Activated CD4-positive, alpha-beta T cell treated with anti-CD3 and anti-CD28 coated beads, Interleukin-2, amount 10 ng/mL, durations not matched to agents 7 days and 5 days (primary cell): ENCODE measurements around the gene CD160. TPM values are rescaled to one million over a fixed set of nuclear protein-coding genes. Genes with fewer than 3 reads are reported as not detected.

Experiments
- CTCF ChIA-PET: fragments of 350-600 bp; sonication (Branson Sonifier 250); formaldehyde crosslinking; loops from one replicate; lab custom pipeline; 2021; ENCODE audit warnings: antibody characterized with exemption; lab: Charles Lee
- POLR2A ChIA-PET: fragments of 350-600 bp; sonication (Branson Sonifier 250); formaldehyde crosslinking; loops from one replicate; lab custom pipeline; 2021; ENCODE audit warnings: antibody characterized with exemption; lab: Charles Lee
- DNase-seq: peaks from one replicate; pipeline ENCODE4 v3.0.0-alpha.2; 2020
- H3K27ac Mint-ChIP-seq: one replicate; pipeline ENCODE4 v1.8.0; 2021; ENCODE audit warnings: mild to moderate bottlenecking, moderate library complexity, mixed read lengths
- H3K27me3 Mint-ChIP-seq: one replicate; pipeline ENCODE4 v1.8.0; 2021; ENCODE audit warnings: mixed read lengths
- H3K36me3 Mint-ChIP-seq: one replicate; pipeline ENCODE4 v1.8.0; 2021; ENCODE audit warnings: low read depth, mixed read lengths
- H3K4me1 Mint-ChIP-seq: one replicate; pipeline ENCODE4 v1.8.0; 2021; ENCODE audit warnings: mixed read lengths
- H3K4me3 Mint-ChIP-seq: one replicate; pipeline ENCODE4 v1.8.0; 2021; ENCODE audit warnings: mild to moderate bottlenecking, moderate library complexity, mixed read lengths
- H3K9me3 Mint-ChIP-seq: one replicate; pipeline ENCODE4 v1.8.0; 2021; ENCODE audit warnings: mixed read lengths
- total RNA-seq, 2 experiments: library from RNA; stranded (reverse); gene quantifications; one replicate each; pipeline ENCODE4 v1.2.3, GENCODE V29; 2021

CD160 gene
- total RNA-seq, 2 experiments from 2014 or later: not detected

- no peak for DNase-seq
- CTCF ChIA-PET: no interaction called here
- Mint-ChIP-seq H3K9me3 (no peaks in the 10 kb centered on the region), H3K27me3 (peaks cover 16% of the 10 kb centered on the region), H3K4me1 (peaks cover 5% of the 10 kb centered on the region), H3K36me3 (peaks cover 2% of the 10 kb centered on the region), H3K27ac (no peak overlapping the region), H3K4me3 (no peak overlapping the region)
- POLR2A ChIA-PET: interaction anchor here (0.6 kb wide), 1 partner anchor 19 kb away, joined by 4 read pairs; no protein-coding TSS in a partner anchor
Observed at GRCh38 chr1:145696630-145696960, 22.7 kb upstream of the CD160 start.

- Mint-ChIP-seq H3K4me1 (no peaks in the 10 kb centered on the region), H3K27ac (no peak overlapping the region), H3K9me3 (no peaks in the 10 kb centered on the region), H3K36me3 (no peaks in the 10 kb centered on the region), H3K4me3 (no peak overlapping the region), H3K27me3 (peaks cover 31% of the 10 kb centered on the region)
- ChIA-PET POLR2A (no interaction called here), CTCF (no interaction called here)
- DNase-seq: no peak
Observed at GRCh38 chr1:145701306-145701862, 17.9 kb upstream of the CD160 start.

GRCh38 chr1:145702052-145702451, 17.2 kb upstream of the CD160 start:
- no peaks in the 10 kb centered on the region for H3K4me1 Mint-ChIP-seq

GRCh38 chr1:145702826-145703225, 16.5 kb upstream of the CD160 start:
- ChIA-PET POLR2A (no interaction called here), CTCF (interaction anchor here (1.0 to 2.3 kb wide), 2 partner anchors 11 to 17 kb away, joined by 4 to 7 read pairs; partner anchors contain the start of gene CD160)
- DNase-seq: no peak
- no peaks in the 10 kb centered on the region for H3K36me3 Mint-ChIP-seq
- no peak overlapping the region for H3K27ac Mint-ChIP-seq
- peaks cover 30% of the 10 kb centered on the region for H3K27me3 Mint-ChIP-seq
- no peaks in the 10 kb centered on the region for H3K9me3 Mint-ChIP-seq
- no peak overlapping the region for H3K4me3 Mint-ChIP-seq
- no peaks in the 10 kb centered on the region for H3K4me1 Mint-ChIP-seq

More at GRCh38 chr1:145702052-145702451, 17.2 kb upstream of the CD160 start:
- peaks cover 31% of the 10 kb centered on the region for H3K27me3 Mint-ChIP-seq
- CTCF ChIA-PET: interaction anchor here (1.0 to 2.3 kb wide), 2 partner anchors 11 to 18 kb away, joined by 4 to 7 read pairs; partner anchors contain the start of gene CD160
- DNase-seq: no peak
- H3K36me3 Mint-ChIP-seq: no peaks in the 10 kb centered on the region
- POLR2A ChIA-PET: no interaction called here
- no peak overlapping the region for H3K27ac Mint-ChIP-seq
- H3K4me3 Mint-ChIP-seq: no peak overlapping the region
- no peaks in the 10 kb centered on the region for H3K9me3 Mint-ChIP-seq

GRCh38 chr1:145705622-145706021, 13.7 kb upstream of the CD160 start:
- DNase-seq: no peak
- H3K27ac Mint-ChIP-seq: no peak overlapping the region

DNA sequence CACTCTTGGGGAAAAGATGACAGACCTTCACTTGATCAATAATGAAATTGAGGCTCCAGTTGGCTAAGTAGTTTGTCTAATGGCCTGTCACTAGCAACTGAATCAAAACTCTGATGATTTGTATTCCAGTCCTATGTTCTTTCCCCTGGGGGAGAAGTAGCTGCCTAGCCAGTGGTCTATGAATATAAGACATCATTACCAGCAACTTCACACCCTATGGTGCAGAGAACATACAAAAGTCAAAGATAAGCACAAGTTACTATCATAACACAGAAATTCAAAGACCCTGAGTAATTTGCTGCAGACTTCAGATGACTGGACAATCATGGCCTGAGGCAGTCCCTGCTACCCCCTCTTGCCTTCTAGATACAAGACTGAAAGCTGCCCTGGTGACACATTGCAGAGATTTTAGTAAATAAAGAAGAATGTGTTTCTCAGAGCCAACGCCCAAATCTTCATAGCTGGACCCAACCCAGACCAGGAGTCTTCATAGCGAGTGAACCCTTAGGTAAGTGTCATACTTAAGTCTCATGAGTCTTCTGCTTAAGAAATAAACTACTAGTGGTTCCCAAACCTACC, 13.1 kb upstream of the CD160 start:
- no peak overlapping the region for H3K27ac Mint-ChIP-seq
- no peaks in the 10 kb centered on the region for H3K4me1 Mint-ChIP-seq
- DNase-seq: no peak
- POLR2A ChIA-PET: no interaction called here
- no peaks in the 10 kb centered on the region for H3K9me3 Mint-ChIP-seq
- H3K4me3 Mint-ChIP-seq: no peak overlapping the region
- CTCF ChIA-PET: no interaction called here
- no peaks in the 10 kb centered on the region for H3K36me3 Mint-ChIP-seq
- H3K27me3 Mint-ChIP-seq: peaks cover 23% of the 10 kb centered on the region

More at GRCh38 chr1:145705622-145706021, 13.7 kb upstream of the CD160 start:
- ChIA-PET CTCF (interaction anchor here (1.2 kb wide), 1 partner anchor 11 kb away, joined by 3 read pairs; no protein-coding TSS in a partner anchor), POLR2A (no interaction called here)
- no peaks in the 10 kb centered on the region for H3K36me3 Mint-ChIP-seq
- no peak overlapping the region for H3K4me3 Mint-ChIP-seq
- H3K27me3 Mint-ChIP-seq: peaks cover 23% of the 10 kb centered on the region
- H3K9me3 Mint-ChIP-seq: no peaks in the 10 kb centered on the region
- no peaks in the 10 kb centered on the region for H3K4me1 Mint-ChIP-seq

DNA sequence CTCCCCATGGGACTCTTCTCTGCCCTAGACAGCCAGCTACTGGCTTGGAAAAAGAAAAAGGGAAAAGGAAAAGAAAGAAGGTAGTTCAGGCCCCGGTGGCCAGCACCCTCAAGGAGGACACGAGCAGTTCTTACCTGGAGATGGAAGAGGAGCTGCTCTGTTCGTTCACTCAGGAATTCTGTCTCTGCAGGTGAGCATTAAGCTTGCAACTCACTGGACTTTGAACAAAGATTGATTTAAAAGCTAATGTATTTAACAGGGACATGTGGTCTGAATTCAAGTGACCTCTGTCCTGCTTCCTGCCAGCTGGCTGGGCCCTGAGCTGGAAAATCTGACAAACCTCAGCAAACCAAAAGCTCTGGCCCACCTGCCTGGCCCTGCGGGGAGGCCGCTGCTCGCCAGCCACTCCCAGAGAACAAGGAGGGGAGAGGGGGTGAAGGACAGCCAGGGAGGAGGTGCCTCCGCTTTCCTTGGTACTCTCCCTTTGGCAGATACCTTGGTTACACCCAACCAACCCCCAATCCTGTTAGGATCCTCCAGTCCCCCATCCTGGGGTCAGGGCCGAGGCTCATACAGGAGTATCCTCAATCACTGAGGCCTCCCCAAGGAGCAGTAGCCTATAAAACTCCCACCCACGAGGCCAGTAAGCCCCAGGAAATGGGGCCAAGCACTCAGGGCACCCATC, 12.0 kb upstream of the CD160 start, which contains the start of gene PDZK1:
Gene PDZK1, minus strand, starts transcription at position 186 of the 685 bp plus-strand sequence. CDS start 19,347 bp downstream, outside the sequence.
- Mint-ChIP-seq H3K4me1 (no peaks in the 10 kb centered on the region), H3K36me3 (no peaks in the 10 kb centered on the region), H3K4me3 (no peak within 1 kb of the TSS), H3K9me3 (no peaks in the 10 kb centered on the region), H3K27me3 (peaks cover 19% of the 10 kb centered on the region), H3K27ac (no peak within 1 kb of the TSS)
- no peak for DNase-seq
- CTCF ChIA-PET: no interaction called here
- POLR2A ChIA-PET: no interaction called here

GRCh38 chr1:145708063-145708462, 11.2 kb upstream of the CD160 start:
- H3K27ac Mint-ChIP-seq: no peak overlapping the region
- no peaks in the 10 kb centered on the region for H3K9me3 Mint-ChIP-seq
- DNase-seq: no peak
- H3K36me3 Mint-ChIP-seq: no peaks in the 10 kb centered on the region
- POLR2A ChIA-PET: no interaction called here
- H3K27me3 Mint-ChIP-seq: peaks cover 19% of the 10 kb centered on the region
- H3K4me1 Mint-ChIP-seq: no peaks in the 10 kb centered on the region
- CTCF ChIA-PET: no interaction called here
- H3K4me3 Mint-ChIP-seq: no peak overlapping the region

- Mint-ChIP-seq H3K27me3 (peaks cover 7% of the 10 kb centered on the region), H3K9me3 (no peaks in the 10 kb centered on the region), H3K36me3 (no peaks in the 10 kb centered on the region), H3K4me1 (no peaks in the 10 kb centered on the region), H3K27ac (no peak overlapping the region), H3K4me3 (no peak overlapping the region)
- ChIA-PET POLR2A (no interaction called here), CTCF (interaction anchor here (1.4 kb wide), 1 partner anchor 11 kb away, joined by 3 read pairs; no protein-coding TSS in a partner anchor)
- DNase-seq: no peak
Observed at GRCh38 chr1:145710291-145711027, 8.8 kb upstream of the CD160 start.

DNA sequence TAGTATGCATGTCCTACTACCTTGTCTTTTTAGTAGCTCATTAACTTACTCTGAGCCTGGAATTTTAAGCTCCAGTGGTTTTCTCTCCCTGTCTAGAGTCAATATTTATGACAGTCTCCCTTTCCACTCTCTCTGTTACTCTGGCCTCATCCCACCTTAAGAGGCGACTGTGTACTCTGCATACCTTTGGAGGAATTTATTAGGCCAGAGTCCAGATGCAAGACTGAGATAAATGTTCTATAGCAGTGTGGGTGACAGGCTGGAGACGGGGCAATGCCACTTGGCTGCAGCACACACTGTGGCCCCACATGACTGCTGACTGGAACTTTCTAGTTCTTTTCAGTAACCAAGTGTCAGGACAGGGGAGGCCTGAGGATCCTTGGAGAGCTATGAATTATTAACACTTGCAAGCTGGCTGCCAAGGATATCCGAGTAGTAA, 8.1 kb upstream of the CD160 start:
- Mint-ChIP-seq H3K27me3 (peaks cover 4% of the 10 kb centered on the region), H3K27ac (no peak overlapping the region), H3K4me3 (no peak overlapping the region), H3K36me3 (no peaks in the 10 kb centered on the region), H3K4me1 (no peaks in the 10 kb centered on the region), H3K9me3 (no peaks in the 10 kb centered on the region)
- no peak for DNase-seq
- CTCF ChIA-PET: interaction anchor here (1.4 kb wide), 1 partner anchor 10 kb away, joined by 3 read pairs; no protein-coding TSS in a partner anchor
- POLR2A ChIA-PET: no interaction called here

- H3K4me3 Mint-ChIP-seq: no peak overlapping the region
- H3K4me1 Mint-ChIP-seq: peaks cover 6% of the 10 kb centered on the region
- ChIA-PET POLR2A (no interaction called here), CTCF (no interaction called here)
- H3K27ac Mint-ChIP-seq: no peak overlapping the region
- no peak for DNase-seq
- no peaks in the 10 kb centered on the region for H3K36me3 Mint-ChIP-seq
- peaks cover 7% of the 10 kb centered on the region for H3K27me3 Mint-ChIP-seq
- H3K9me3 Mint-ChIP-seq: no peaks in the 10 kb centered on the region
Observed at GRCh38 chr1:145714524-145715111, 4.7 kb upstream of the CD160 start.

GRCh38 chr1:145716641-145717345, 2.5 kb upstream of the CD160 start:
- Mint-ChIP-seq H3K27me3 (peaks cover 18% of the 10 kb centered on the region), H3K36me3 (no peaks in the 10 kb centered on the region), H3K4me3 (no peak overlapping the region), H3K9me3 (no peaks in the 10 kb centered on the region), H3K27ac (no peak overlapping the region), H3K4me1 (peaks cover 23% of the 10 kb centered on the region)
- ChIA-PET CTCF (interaction anchor here (0.7 kb wide), 1 partner anchor 12 kb away, joined by 3 read pairs; no protein-coding TSS in a partner anchor), POLR2A (no interaction called here)
- no peak for DNase-seq
